Stimulated activated CD4-positive, alpha-beta T cell treated with anti-CD3 and anti-CD28 coated beads, Interleukin-4, amount 100 ng/mL, for 1 hour (primary cell): ENCODE results near the gene ZMYND8.
A peak's percentile ranks its signal among the peaks of the same experiment; 100 is the strongest.

Source experiments
- DNase-seq: peaks from one replicate; pipeline ENCODE4 v3.0.0-alpha.2; 2020

The ZMYND8 gene

DNA sequence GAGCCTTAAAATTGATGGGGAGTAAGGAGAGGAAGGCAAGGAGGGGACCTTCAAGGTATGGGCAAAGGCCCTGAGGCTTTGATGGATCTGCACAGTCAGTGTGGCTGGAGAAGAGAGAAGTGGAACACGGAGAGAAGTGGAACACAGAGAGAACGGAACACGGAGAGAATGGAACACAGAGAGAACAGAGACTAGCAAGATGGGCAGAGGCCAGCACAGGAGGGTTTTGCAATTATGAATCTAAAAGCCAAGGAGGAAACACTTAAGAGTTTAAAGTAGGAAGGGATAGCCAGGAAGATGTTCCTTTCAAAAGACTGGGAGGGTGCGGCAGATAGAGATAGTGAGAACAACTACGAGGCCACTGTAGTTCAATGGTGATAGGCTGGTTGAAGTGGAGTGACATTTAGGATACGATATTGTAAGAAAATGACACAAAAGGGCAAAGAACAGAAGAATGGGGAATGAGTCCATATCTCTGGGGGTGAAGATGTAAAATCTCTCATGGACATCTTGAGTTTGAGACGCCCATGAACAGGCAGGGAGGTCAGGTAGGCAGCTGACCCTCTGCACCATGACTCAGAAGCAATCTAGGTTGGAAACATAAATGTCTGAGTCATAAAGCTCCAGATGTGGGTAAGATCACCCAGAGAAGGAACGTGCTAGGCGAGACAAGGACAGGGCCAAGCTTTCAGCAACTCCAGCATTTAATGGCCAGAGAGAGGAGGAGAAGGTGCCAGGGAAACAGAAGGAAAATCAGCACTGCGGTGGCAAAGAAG, 25.4 kb downstream of the ZMYND8 start:
- DNase-seq, result no peak

GRCh38 chr20:47330071-47330470, 26.4 kb downstream of the ZMYND8 start:
- DNase-seq, result no peak

GRCh38 chr20:47328129-47328528, 28.4 kb downstream of the ZMYND8 start:
- DNase-seq, result no peak

GRCh38 chr20:47327711-47328110, 28.8 kb downstream of the ZMYND8 start:
- no peak for DNase-seq

DNA sequence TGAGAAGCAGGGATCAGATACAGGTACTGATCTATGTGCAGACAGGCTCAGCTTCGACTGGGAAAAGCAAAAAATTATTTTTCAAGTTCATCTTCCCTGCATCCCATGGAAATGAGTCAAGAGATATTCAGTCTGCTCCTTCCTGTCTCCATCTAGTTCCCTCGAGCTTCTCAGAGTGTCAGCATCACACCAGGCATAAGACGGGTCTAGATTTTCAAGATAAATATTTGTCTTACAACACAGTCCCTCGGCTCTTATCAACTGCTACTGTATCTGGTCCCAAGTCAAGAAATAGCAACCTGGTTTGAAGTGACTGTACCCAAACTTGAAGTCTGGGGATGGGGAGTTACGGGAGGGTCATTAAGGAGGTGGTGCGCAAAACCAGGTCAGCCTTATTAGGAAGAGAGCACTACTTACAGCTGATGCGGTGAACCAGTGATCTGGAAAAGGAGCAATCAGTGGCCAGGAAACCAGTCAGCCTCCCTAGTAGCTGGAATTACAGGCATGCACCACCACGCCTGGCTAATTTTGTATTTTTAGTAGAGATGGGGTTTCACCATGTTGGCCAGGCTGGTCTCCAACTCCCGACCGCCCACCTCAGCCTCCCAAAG, 29.7 kb downstream of the ZMYND8 start:
- DNase-seq, result no peak

DNA sequence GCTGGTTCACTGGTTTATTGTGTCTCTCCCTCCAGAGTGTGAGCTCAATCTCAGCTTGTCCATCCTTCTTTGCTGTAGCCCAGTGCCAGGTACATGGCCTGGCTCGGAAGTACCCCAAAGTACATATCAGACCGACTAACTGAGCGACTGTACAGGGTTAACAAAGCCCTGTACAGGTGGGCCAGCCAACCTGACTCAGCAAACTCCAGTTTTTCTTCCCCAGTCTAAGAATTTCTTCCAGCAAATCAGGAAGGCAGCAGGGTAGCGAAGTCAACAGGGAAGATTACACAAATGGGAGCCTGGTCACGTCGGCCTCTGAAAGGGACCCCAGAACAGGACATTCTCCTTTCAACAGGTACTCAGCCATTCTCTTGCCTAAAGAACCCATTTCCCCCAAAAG, 31.3 kb downstream of the ZMYND8 start:
- no peak for DNase-seq

GRCh38 chr20:47320990-47321805, 35.3 kb downstream of the ZMYND8 start:
- DNase-seq, result no peak

DNA sequence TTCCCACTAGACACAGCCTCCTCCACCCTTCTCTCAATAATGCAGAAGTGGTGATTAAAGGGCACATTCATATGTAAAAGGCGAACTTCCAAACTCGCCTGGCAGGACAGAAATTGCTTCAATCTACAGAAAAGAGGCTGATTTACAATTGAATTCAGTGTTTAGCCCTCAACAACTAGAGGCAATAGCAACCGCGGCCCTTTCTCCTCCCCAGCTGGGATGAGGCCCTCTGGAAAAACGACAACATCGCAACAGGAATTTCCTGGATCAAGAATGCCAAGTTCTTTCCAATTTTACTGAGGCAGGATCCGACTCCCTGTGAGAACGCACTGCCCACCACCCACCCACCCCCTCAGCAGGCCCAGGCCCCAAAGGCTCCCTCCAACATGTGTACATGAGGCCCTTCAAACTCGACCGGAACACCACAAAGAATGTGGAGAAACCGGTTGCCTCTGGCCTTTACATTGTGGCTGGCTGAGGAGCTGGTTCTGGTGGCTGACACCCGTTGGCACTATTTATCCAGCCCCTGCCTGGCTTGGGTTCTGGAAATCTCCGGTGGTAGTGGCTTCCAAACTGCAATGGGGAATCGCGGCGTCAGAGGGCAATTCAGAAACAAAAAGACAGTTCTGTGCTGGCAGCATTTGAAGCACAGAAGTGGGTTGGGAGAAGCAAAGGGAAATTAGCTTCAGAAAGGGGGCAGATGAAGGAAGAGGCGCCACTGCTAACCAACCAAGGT, 36.8 kb downstream of the ZMYND8 start:
- DNase-seq, result no peak

DNA sequence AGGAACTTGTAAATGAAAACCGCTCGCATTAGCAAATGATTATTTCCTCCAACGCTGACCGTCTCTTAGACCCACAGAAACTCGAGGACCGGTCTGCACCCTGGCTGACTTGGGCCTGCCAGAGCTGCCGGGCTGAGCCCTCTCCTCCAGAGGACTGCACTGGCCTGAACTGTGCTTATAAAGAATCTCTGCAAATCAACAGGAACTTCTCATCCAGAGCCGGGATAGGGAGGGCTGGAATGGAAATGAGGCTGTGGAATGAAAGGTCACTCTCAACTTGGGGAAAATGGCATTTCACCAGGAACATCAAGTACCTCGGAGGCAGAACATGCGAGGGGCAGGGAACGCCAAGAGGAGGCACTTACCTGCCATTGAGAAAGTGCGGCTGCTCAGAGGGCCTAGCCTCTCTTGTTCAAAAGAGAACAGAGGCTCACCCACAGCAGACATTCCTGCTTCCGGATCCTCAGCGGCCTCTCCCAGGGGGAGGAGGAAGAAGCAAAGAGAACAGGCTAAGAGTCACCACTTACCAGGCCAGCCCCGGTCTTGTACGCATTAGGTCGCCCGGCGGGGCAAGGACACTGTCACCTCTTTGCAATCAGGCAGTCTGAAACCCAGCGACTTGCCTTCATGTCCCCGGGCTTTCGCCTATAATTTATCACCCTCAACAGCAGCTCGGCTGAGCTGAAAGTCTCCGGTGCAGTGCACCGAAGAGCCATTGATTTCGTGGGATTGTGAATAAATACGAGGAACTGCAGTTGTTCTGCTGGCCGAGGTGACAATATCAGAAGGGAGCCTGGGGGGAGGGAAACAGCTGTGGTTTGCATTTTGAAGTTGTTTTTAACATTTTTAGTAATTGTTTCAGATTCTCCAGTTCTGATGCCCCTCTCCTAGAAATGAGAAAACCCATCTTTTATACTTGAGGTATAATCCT, 37.6 kb downstream of the ZMYND8 start:
- DNase-seq, result no peak

- no peak for DNase-seq
Observed at GRCh38 chr20:47318027-47318585, 38.4 kb downstream of the ZMYND8 start.

DNA sequence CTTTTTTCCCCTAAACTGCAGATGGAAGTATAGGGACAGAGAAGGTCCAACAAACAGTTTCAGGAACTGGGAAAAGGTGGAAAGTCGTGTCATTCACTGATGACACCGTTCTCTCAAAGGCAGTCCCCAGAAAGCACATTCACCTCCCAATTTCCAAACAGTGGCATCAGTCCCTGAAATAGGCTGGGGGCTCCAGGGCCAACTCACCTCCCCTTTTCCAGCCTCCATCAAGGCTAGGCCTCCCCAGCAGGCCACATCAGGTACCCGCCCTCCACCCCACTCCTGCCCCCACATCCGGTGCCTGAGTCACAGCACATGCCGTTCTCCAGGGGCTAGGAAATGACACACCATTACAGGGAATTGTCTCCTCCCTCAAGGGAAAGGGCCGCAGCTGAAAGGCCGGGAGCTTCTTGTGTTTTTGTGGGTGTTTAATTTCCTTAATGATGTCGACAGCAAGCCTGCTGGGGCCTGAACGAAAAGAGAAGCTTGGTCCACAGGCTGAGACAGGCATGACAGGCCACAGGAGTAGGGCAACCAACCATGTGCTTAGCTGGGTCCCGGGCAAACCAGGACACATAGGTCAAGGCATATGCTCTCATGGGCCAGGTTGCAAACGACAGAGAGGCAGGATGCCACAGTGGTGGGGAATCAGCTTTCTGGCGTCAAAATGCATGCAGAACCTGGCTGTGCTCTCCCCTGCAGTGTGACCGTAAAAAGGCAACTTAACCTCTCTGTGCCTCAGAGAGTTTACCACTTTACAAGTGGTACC, 39.2 kb downstream of the ZMYND8 start:
- peak; percentile 68 for DNase-seq

GRCh38 chr20:47316776-47317126, 39.7 kb downstream of the ZMYND8 start:
- no peak for DNase-seq

- no peak for DNase-seq
Observed at GRCh38 chr20:47315339-47316056, 41.0 kb downstream of the ZMYND8 start.

GRCh38 chr20:47314647-47315338, 41.7 kb downstream of the ZMYND8 start:
- no peak for DNase-seq

DNA sequence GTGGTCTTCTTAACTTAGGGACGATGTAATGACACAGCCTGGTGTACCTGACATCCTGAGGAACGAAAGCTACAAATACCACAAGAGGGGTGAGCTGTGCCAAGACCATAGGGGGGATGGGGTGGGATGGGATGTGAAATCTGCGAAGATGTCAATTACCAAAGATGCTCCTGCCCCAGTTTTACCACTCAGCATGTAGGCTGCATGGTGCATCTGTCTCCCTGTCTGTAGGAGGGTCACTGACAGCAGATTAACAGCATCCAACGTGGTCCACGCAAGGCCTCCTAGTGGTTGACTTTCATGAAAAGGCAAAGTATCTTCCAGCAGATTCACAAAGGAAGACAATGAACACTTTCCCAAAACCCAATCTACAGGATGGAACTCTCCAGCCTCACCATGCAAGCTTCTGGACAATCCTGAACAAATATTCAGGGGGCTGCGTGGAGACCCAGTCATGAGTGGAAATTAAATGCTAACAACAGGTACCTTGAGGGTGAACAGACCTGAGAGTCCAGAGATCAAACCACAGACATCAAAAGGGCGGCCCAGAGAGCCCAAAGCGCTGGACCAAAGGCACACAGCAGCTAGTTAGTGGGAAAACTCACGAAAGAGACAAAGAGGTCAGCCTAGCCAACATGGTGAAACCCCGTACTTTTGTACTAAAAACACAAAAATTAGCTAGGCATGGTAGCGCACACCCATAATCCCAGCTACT, 44.4 kb downstream of the ZMYND8 start:
- DNase-seq, result no peak

DNA sequence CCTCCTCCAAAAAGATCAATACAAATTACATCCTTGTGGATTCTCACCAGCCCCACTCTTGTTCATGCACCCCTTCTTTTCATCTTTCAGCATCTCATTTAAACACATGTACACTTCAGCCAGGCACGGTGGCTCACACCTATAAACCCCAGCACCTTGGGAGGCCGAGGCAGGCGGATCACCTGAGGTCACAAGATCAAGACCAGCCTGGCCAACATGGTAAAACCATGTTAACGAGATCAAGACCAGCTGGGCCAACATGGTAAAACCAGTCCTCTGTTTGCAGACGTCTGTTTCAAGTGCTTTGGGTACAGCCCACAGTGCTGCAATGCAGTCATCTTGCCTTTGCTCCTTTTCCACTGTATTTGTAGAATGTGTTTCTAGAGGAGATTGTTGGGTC, 45.3 kb downstream of the ZMYND8 start:
- no peak for DNase-seq

GRCh38 chr20:47310729-47311128, 45.8 kb downstream of the ZMYND8 start:
- DNase-seq, result no peak

GRCh38 chr20:47309806-47310426, 46.6 kb downstream of the ZMYND8 start:
- no peak for DNase-seq
